HG03558 (cell line): ENCODE data around the gene ASTN1.

Experiments used
- ATAC-seq: cut with Tn5 transposase; IDR thresholded peaks from one replicate; pipeline ENCODE4 v1.9.1; 2021; ENCODE audit warnings: moderate number of reproducible peaks; ENCODE audit not compliant: unreplicated experiment; ENCODE audit errors: extremely low read depth

Gene ASTN1

GRCh38 chr1:176854121-176854520 is 310.4 kb downstream of the ASTN1 start:
- ATAC-seq: no peak

DNA sequence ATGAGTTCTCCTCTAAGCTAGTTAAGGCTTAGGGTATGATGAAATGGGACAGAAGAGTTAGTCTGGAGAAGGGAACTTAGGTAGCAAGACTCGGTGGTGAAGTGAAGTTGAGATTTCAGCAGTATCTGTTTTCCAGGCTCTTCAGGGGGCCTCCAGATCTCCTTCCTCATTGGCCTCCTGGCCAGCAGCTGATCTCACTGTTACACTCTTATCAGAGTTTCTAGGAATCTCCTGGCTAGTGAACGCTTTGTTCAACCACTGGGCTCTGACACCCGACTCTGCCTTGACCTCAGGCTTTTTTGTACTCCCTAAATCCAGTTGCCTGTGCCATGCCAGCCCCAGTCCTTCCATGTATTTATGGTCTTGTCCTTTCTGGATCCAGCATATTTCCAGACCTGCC is 311.0 kb downstream of the ASTN1 start:
- no peak for ATAC-seq

DNA sequence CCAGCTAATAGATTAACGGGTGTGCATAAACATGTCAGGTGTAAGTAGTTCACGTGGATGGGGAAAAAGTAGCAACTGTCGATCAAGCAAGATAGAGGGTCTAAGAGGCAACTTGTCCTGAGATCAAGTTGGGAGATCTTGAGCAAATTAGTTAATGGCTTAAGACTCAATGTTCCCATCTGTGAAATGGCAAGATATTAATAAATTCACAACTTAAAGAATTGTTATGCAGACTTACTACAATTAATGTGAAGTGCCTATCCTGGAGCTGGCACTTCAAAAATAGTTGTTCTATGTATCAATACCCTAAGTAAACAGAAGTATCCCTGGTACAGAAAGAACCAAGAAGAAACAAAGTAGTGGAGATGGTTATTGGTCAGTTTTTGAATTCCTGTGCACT is 312.4 kb downstream of the ASTN1 start:
- no peak for ATAC-seq

DNA sequence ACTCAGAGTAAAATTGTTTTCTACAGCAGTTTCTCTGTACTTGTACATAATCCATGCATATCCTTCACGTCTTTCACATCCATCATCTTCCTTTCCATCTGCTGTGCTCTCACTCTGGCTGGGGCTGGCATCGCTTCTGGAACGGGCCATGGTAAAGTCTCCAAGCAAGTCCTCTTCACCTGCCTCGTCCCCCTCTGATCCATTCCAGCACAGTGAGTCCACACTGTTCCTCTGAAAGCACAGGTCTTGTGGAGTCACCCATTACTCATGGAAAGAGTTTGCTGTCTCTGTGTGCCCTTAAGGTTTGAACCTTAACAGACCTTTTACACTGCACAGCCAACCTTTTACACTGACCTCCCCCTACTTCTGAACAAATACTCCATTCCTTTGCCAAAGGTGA is 313.6 kb downstream of the ASTN1 start:
- no peak for ATAC-seq

DNA sequence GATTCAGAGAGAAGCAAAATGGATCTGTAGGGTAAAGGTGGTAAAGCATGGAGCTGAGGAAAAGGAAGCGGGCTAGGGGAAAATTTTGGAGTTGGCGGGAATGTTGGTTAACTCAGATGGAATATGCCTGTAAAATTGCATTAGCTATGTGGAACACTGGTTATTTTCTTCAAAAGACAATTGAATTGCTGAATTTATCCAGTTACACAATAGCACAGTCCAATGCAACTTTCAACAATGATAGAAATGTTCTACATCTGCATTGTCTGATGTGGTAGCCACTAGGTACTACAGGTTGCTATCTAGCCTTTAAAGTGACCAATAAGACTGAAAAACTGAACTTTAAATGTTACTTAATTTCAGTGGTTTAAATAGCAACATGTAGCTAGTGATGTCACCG is 315.2 kb downstream of the ASTN1 start:
- no peak for ATAC-seq

- no peak for ATAC-seq
These were observed 317.5 kb downstream of the ASTN1 start for GRCh38 chr1:176847052-176847451.

GRCh38 chr1:176843352-176844297 is 320.9 kb downstream of the ASTN1 start:
- ATAC-seq: no peak

GRCh38 chr1:176841238-176841637 is 323.3 kb downstream of the ASTN1 start:
- no peak for ATAC-seq

GRCh38 chr1:176839216-176839615 is 325.3 kb downstream of the ASTN1 start:
- ATAC-seq: no peak

DNA sequence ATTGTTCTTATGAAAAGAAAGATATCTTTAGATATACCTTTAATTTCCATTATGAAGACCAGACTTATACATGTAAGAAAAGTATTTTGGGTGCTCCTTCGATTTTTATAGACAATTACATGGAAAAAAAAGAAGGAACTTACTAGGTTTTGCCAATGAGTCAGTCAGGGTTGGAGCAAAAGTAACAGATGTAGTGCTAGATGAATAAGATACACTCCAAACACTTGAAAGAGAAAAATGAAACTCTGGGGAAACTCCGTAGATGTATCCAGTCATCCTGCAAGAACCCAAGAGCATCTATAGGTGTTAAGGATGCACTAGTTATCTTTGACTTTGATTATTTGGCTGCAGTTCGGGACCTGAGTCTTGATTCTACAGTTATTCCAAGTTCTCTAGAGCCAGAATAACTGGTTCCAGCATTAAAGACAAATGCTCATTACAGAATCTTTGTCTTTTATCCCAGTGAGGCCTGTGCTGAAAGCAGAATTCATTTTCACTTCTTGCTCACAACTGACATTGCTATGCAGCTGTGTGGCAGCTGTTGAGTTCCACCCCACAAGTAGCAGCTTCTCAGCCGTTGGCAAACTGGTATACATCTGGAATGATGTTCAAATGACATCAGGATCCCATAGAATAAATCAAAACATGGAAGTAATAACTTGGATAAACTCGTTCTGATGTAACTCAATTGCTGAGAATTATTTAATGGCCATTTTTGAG is 326.1 kb downstream of the ASTN1 start:
- ATAC-seq: no peak

- ATAC-seq: no peak
These were observed 326.8 kb downstream of the ASTN1 start for GRCh38 chr1:176837708-176838107.

DNA sequence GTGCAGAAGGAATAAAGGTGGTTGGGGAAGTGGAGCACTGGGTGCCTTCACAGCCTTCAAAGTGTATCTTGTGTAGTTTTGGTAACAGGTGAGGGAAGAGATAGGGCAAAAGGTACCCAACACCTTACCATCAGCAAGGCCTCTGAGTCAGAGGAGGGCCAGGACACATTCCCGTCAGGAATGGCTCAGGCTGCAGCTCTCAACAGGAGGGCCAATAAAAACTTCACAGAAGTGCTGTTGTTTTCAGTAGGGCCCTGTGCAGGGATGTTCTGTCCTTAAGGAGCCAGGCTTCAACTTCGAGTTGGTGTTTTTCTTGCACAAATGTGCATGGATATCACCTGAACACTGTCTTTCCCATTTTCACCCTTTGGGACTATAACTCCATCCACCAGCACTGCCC is 333.4 kb downstream of the ASTN1 start:
- no peak for ATAC-seq

GRCh38 chr1:176829261-176829660 is 335.3 kb downstream of the ASTN1 start:
- ATAC-seq: no peak

DNA sequence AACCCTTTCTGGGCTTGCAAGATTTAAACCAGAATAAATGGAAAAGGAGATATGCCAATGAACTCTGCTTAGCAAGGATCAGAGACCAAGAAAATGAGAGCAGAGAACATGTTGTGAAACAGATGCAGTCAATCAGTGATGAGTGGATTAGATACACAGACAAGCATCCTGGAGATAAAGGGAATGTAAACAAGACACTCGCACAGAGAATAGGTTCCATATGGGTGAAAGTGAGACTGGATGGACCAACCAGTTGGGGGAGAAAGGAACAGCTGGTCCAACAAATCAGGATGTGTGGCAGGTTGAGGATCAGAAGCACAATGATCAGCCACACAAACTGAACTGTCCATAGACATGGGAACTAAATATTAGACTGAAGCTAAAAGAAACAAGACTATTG is 338.2 kb downstream of the ASTN1 start:
- ATAC-seq: no peak

DNA sequence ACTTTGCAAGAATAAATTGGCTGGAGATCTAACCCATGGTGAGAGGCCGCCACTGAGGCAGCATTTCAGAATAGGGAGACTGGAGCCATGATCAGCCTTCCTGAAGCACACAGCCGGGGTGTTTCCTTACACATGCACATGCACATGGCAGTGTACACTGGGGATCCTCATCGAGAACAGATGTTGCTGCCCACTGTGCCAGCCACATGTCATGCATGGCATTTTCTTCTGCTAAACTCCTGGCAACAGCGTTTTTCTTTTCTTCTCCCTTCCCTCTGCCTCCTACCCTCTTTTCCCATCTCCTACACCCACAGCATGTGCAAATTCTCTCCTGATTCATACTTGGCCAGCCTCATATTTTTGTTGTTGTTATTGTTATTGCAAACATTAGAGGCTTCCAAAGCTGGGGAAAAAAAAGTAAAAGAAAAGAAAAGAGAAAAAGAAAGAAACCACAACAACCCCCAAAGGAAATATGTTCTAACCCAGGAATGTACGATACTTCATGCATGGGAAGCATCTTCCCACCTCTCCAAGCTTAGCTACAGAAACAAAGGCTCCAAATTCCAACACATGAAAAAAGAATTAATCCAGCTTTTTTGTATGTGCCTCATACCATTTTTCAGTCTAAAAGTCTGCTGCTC is 344.0 kb downstream of the ASTN1 start:
- no peak for ATAC-seq

DNA sequence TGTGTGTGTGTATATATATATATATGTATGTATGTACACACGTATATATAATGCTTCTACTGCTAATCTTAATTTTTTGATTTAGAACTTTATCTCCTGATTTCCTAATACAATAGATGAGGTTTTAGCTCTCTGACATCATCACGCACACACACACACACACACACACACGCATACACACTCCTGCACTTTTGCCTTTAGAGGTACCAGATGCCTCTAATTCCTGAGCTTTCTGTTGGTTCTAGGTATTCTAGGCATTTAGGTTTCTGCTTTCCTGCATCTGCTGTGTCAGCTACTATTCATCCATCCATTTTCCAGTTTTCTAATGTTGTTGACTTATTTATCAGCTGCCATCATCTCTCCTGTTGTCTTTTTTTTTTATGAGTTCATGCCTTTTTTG is 348.3 kb downstream of the ASTN1 start:
- ATAC-seq: no peak

GRCh38 chr1:176815621-176816020 is 348.9 kb downstream of the ASTN1 start:
- no peak for ATAC-seq

GRCh38 chr1:176811511-176812288 is 352.8 kb downstream of the ASTN1 start:
- no peak for ATAC-seq

DNA sequence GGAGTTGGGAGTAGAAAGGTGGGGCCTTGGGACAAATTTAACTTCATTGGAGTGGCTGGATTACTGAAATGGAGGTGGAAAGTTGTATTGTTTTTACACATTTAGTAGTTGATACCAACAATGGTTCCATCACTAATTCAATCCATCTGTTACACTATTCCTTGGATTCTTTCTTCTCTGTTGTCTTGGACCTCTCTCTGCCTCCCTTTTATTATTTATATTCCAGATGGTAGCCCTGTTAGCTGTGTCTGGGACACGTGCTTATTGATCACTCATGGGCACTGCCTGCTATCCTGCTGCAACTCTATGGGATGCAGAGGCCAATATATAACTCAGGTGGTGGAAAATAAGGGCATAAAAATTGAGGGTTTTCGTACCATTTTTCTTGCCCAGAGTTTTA is 355.2 kb downstream of the ASTN1 start:
- ATAC-seq: no peak
